B cell (primary cell): ENCODE data around the gene DOCK1. TPM values are rescaled to one million over a fixed set of nuclear protein-coding genes. Genes with fewer than 3 reads are reported as not detected.

Source experiments
- ATAC-seq: fragments of 200-7000 bp; cut with Tn5 transposase; one replicate; pipeline ENCODE4 v1.10.0; 2021; ENCODE audit warnings: low read depth, mild to moderate bottlenecking, moderate number of reproducible peaks, moderate library complexity
- CTCF ChIA-PET: fragments of 350-600 bp; sonication (Branson Sonifier 250); formaldehyde crosslinking; loops from one replicate; lab custom pipeline; 2021; ENCODE audit warnings: antibody characterized with exemption, inconsistent platforms; lab: Charles Lee
- POLR2A ChIA-PET: fragments of 350-600 bp; sonication (Branson Sonifier 250); formaldehyde crosslinking; loops from one replicate; lab custom pipeline; 2021; ENCODE audit warnings: antibody characterized with exemption; lab: Charles Lee
- DNase-seq: peaks from one replicate; pipeline ENCODE4 v3.0.0; 2013
- H2AFZ ChIP-seq: 2 replicates; pipeline ENCODE4 v1.6.1; 2012; ENCODE audit warnings: mild to moderate bottlenecking, low read depth, low read length; ENCODE audit not compliant: insufficient read depth, poor library complexity, severe bottlenecking
- H3K27ac ChIP-seq, 2 donors: 1 replicate in 1 of 2; 2 replicates in 1 of 2; pipeline ENCODE4 v1.5.1; 2012 to 2013; ENCODE audit warnings: low read length in 2 of 2, mild to moderate bottlenecking in 2 of 2, moderate library complexity in 1 of 2
- H3K27me3 ChIP-seq, 4 experiments: fragments of 200-600 bp in 1 of 4; sonication (generic) in 1 of 4; replicated peaks in 1 of 4; 1 replicate in 2 of 4; 2 replicates in 2 of 4; pipeline versions ENCODE4 v1.6.1 to v1.7.0; 2013 to 2016; ENCODE audit warnings: low read length in 3 of 4, mild to moderate bottlenecking in 2 of 4, mixed read lengths in 1 of 4, moderate library complexity in 1 of 4; ENCODE audit not compliant: insufficient read depth in 4 of 4, control insufficient read depth in 3 of 4; ENCODE audit errors: control extremely low read depth in 1 of 4
- H3K36me3 ChIP-seq, 2 experiments: replicated peaks in 1 of 2; 1 replicate in 1 of 2; 2 replicates in 1 of 2; pipeline versions ENCODE4 v1.6.1 to v1.7.1; 2013; ENCODE audit warnings: low read length in 1 of 2; ENCODE audit not compliant: insufficient read depth in 2 of 2, control insufficient read depth in 1 of 2; ENCODE audit errors: control extremely low read depth in 1 of 2, extremely low read depth in 1 of 2
- H3K4me1 ChIP-seq, 2 donors: fragments of 200-600 bp in 1 of 2; sonication (generic) in 1 of 2; 1 replicate in 1 of 2; 2 replicates in 1 of 2; pipeline versions ENCODE4 v1.5.1 to v1.6.1; 2013 to 2017; ENCODE audit warnings: low read length in 2 of 2; ENCODE audit not compliant: control insufficient read depth in 2 of 2, insufficient read depth in 2 of 2
- H3K4me2 ChIP-seq: replicated peaks from 2 replicates; pipeline ENCODE3; 2012; ENCODE audit warnings: mild to moderate bottlenecking, low read depth, low read length; ENCODE audit not compliant: poor library complexity, severe bottlenecking
- H3K4me3 ChIP-seq, 5 experiments: fragments of 200-600 bp in 1 of 5; sonication (generic) in 1 of 5; 1 replicate in 3 of 5; 2 replicates in 2 of 5; pipeline versions ENCODE4 v1.5.1 to v1.7.0; 2011 to 2016; ENCODE audit warnings: low read length in 4 of 5, mild to moderate bottlenecking in 4 of 5, low read depth in 2 of 5, control low read depth in 1 of 5, moderate library complexity in 1 of 5; ENCODE audit not compliant: insufficient read depth in 1 of 5; ENCODE audit errors: control extremely low read depth in 1 of 5, extremely low read depth in 1 of 5
- H3K79me2 ChIP-seq: fragments of 200-600 bp; sonication (generic); one replicate; pipeline ENCODE4 v1.6.0; 2016; ENCODE audit warnings: low read length; ENCODE audit not compliant: control insufficient read depth, insufficient read depth
- H3K9ac ChIP-seq: fragments of 200-600 bp; sonication (generic); 2 replicates; pipeline ENCODE4 v1.6.1; 2017; ENCODE audit warnings: mild to moderate bottlenecking, low read length, moderate library complexity
- H3K9me3 ChIP-seq, 3 donors: one replicate each; pipeline versions ENCODE4 v1.6.1 to v1.7.1; 2013; ENCODE audit warnings: low read length in 2 of 3; ENCODE audit not compliant: control insufficient read depth in 2 of 3, insufficient read depth in 1 of 3; ENCODE audit errors: control extremely low read depth in 1 of 3
- H4K20me1 ChIP-seq: 2 replicates; pipeline ENCODE4 v1.6.0; 2012; ENCODE audit warnings: mild to moderate bottlenecking, low read length; ENCODE audit not compliant: insufficient read depth, control insufficient read depth, poor library complexity, severe bottlenecking
- H3K27ac Mint-ChIP-seq: one replicate; pipeline ENCODE4 v1.8.0; 2021; ENCODE audit warnings: mixed read lengths
- H3K27me3 Mint-ChIP-seq: one replicate; pipeline ENCODE4 v1.8.0; 2021; ENCODE audit warnings: mixed read lengths
- H3K4me1 Mint-ChIP-seq: one replicate; pipeline ENCODE4 v1.8.0; 2021; ENCODE audit warnings: mixed read lengths
- H3K4me3 Mint-ChIP-seq: one replicate; pipeline ENCODE4 v1.8.0; 2021; ENCODE audit warnings: mixed read lengths
- H3K9me3 Mint-ChIP-seq: one replicate; pipeline ENCODE4 v1.8.0; 2022; ENCODE audit warnings: mixed read lengths; ENCODE audit not compliant: insufficient read depth
- CTCF ChIP-seq: fragments of 200-600 bp; IDR thresholded peaks from one replicate; pipeline ENCODE4 v1.8.0; 2022; ENCODE audit warnings: antibody characterized with exemption, mild to moderate bottlenecking
- EZH2 ChIP-seq: IDR thresholded peaks from 2 replicates; pipeline ENCODE4 v1.6.1; 2012; ENCODE audit warnings: borderline replicate concordance, low read depth, mild to moderate bottlenecking, moderate library complexity, low read length; ENCODE audit not compliant: insufficient read depth, poor library complexity, severe bottlenecking
- WGBS: methylation state at CpG from one replicate; pipeline ENCODE4 v1.1.5; 2013; ENCODE audit warnings: missing lambda C conversion rate; ENCODE audit not compliant: insufficient coverage; 5-methylcytosine and 5-hydroxymethylcytosine counted together
- intact Hi-C: fragments of 100-400 bp; cut with micrococcal nuclease; formaldehyde crosslinking; loops from one replicate; pipeline ENCODE4 v1.10.0; 2022
- polyA plus RNA-seq: library from polyadenylated mRNA; depleted of rRNA; stranded (reverse); fragments of >200 nt; gene quantifications from 2 replicates; pipeline ENCODE4 v1.2.3, GENCODE V29; 2012
- total RNA-seq, 2 donors: library from RNA; stranded (reverse); fragments of 120-200 nt in 1 of 2; gene quantifications; 1 replicate in 1 of 2; 2 replicates in 1 of 2; pipeline versions ENCODE4 v1.2.3 to v1.2.4, GENCODE V29; 2013 to 2022

The DOCK1 gene
- total and polyA plus RNA-seq, 2 donors (not counting 1 experiment from before 2014, with no cell fraction given): not detected

- Mint-ChIP-seq H3K4me1 (no peaks in the 10 kb centered on the region), H3K9me3 (no peaks in the 10 kb centered on the region), H3K27ac (no peak overlapping the region), H3K4me3 (no peak overlapping the region), H3K27me3 (no peaks in the 10 kb centered on the region)
- Histone ChIP-seq H3K9ac (no peak overlapping the region), H3K27me3 (no peaks in the 10 kb centered on the region), H3K36me3 (no peaks in the 10 kb centered on the region), H3K4me3 (no peak overlapping the region), H4K20me1 (no peaks in the 10 kb centered on the region), H3K27ac (no peak overlapping the region), H2AFZ (no peak overlapping the region), H3K4me2 (no peak overlapping the region), H3K9me3 (peaks cover 0 to 29% (median 0%) of the 10 kb centered on the region in 3 donors), H3K4me1 (no peaks in the 10 kb centered on the region), H3K79me2 (no peaks in the 10 kb centered on the region)
- no peak for DNase-seq
- ChIA-PET CTCF (no interaction called here), POLR2A (no interaction called here)
- intact Hi-C loops: no loop called here
- TF ChIP-seq CTCF (no peak), EZH2 (no peak)
- no peak for ATAC-seq
- 97% methylated on average over 8 of the region's 8 CpGs for WGBS
Measured at GRCh38 chr10:126950401-126951105, 45.3 kb downstream of the DOCK1 start.

DNA sequence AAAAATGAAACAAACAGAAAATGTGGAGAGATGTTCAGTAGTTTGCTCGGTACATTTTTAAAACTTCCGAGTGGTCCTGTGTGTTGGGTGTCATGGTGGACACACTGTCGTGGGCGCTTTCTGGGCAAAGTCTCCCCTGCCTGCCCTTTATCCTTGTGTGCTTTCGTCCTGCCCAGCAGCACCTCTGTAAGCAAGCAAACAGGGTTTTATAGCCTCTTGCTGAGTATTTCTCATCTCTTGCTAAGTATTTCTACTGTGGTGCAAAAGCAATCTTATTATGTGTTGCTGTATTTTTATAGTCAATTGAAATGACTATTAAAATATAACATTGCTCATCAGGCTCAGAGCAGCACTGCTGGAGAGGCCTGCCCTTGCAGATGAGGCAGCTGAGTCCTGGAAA lies 48.7 kb downstream of the DOCK1 start:
- WGBS: 100% methylated on average over 4 of the region's 5 CpGs
- no peaks in the 10 kb centered on the region for H3K27me3 ChIP-seq
- H3K9me3 ChIP-seq: peaks cover 0 to 32% (median 0%) of the 10 kb centered on the region in 3 donors
- no peaks in the 10 kb centered on the region for H3K79me2 ChIP-seq
- ChIA-PET CTCF (no interaction called here), POLR2A (no interaction called here)
- Mint-ChIP-seq H3K27ac (no peak overlapping the region), H3K4me1 (no peaks in the 10 kb centered on the region), H3K4me3 (no peak overlapping the region), H3K27me3 (no peaks in the 10 kb centered on the region), H3K9me3 (no peaks in the 10 kb centered on the region)
- H2AFZ ChIP-seq: no peak overlapping the region
- no peak overlapping the region for H3K4me2 ChIP-seq
- no peak overlapping the region for H3K9ac ChIP-seq
- TF ChIP-seq EZH2 (no peak), CTCF (no peak)
- ATAC-seq (no peak), DNase-seq (no peak)
- no peaks in the 10 kb centered on the region for H3K36me3 ChIP-seq
- no peak overlapping the region for H3K4me3 ChIP-seq
- no peaks in the 10 kb centered on the region for H4K20me1 ChIP-seq
- H3K27ac ChIP-seq: no peak overlapping the region
- no peaks in the 10 kb centered on the region for H3K4me1 ChIP-seq
- intact Hi-C loops: no loop called here
